HEK293 (cell line): Measurements from ENCODE around the gene SMCO4.

Source experiments
- CTCF ChIA-PET: fragments of 350-600 bp; formaldehyde crosslinking; extraction: SDS; loops from one replicate; lab custom pipeline; 2021; ENCODE audit warnings: antibody characterized with exemption; lab: Yijun Ruan, JAX
- POLR2A ChIA-PET: fragments of 300-600 bp; formaldehyde crosslinking; extraction: SDS; loops from one replicate; lab custom pipeline; 2020; ENCODE audit warnings: antibody characterized with exemption, inconsistent platforms; lab: Yijun Ruan, JAX
- H3K27ac ChIP-seq: fragments of 200-500 bp; sonication (Bioruptor generic); 2 replicates; pipeline ENCODE4 v1.5.1; 2014; ENCODE audit warnings: low read depth, low read length, control low read depth, inconsistent platforms; ENCODE audit errors: extremely low read depth
- H3K36me3 ChIP-seq, 2 experiments: fragments of 200-500 bp in 1 of 2; sonication (Bioruptor generic) in 1 of 2; 1 replicate in 1 of 2; 2 replicates in 1 of 2; pipeline ENCODE4 v1.5.1; 2014 to 2017; ENCODE audit warnings: inconsistent platforms in 2 of 2, low read length in 2 of 2; ENCODE audit not compliant: control insufficient read depth in 2 of 2, insufficient read depth in 1 of 2
- H3K4me1 ChIP-seq: fragments of 200-500 bp; sonication (Bioruptor generic); 2 replicates; pipeline ENCODE4 v1.5.1; 2014; ENCODE audit warnings: mild to moderate bottlenecking, low read length, inconsistent platforms; ENCODE audit not compliant: control insufficient read depth, insufficient read depth
- H3K4me3 ChIP-seq: 2 replicates; pipeline ENCODE4 v1.5.1; 2011; ENCODE audit warnings: low read depth, mild to moderate bottlenecking, control low read depth, low read length, moderate library complexity
- H3K9me3 ChIP-seq: fragments of 200-500 bp; sonication (Bioruptor generic); 2 replicates; pipeline ENCODE4 v1.5.1; 2014; ENCODE audit warnings: low read depth, low read length, inconsistent platforms; ENCODE audit not compliant: control insufficient read depth, insufficient read depth
- FEZF1 ChIP-seq: fragments of 450-650 bp; formaldehyde crosslinking; IDR thresholded peaks from 2 replicates; pipeline ENCODE4 v1.5.1; 2016; ENCODE audit warnings: missing biosample characterization, missing genetic modification characterization
- GLI4 ChIP-seq: fragments of 450-650 bp; formaldehyde crosslinking; IDR thresholded peaks from 2 replicates; pipeline ENCODE4 v1.5.1; 2016; ENCODE audit warnings: missing biosample characterization, missing genetic modification characterization
- IKZF3 ChIP-seq: fragments of 450-650 bp; IDR thresholded peaks from 2 replicates; pipeline ENCODE4 v1.5.0; 2018; ENCODE audit warnings: missing biosample characterization, mild to moderate bottlenecking, missing genetic modification characterization, moderate library complexity
- OSR2 ChIP-seq: fragments of 450-650 bp; formaldehyde crosslinking; IDR thresholded peaks from 2 replicates; pipeline ENCODE4 v1.5.1; 2016; ENCODE audit warnings: missing biosample characterization, missing genetic modification characterization
- SCRT1 ChIP-seq: fragments of 450-650 bp; formaldehyde crosslinking; IDR thresholded peaks from 2 replicates; pipeline ENCODE4 v1.5.1; 2016; ENCODE audit warnings: missing biosample characterization, missing genetic modification characterization, borderline replicate concordance
- TRIM28 ChIP-seq: IDR thresholded peaks from 2 replicates; pipeline ENCODE4 v1.6.1; 2011; ENCODE audit warnings: low read length, control low read depth, borderline replicate concordance
- YY1 ChIP-seq: fragments of 450-650 bp; formaldehyde crosslinking; IDR thresholded peaks from 2 replicates; pipeline ENCODE4 v1.5.1; 2018; ENCODE audit warnings: missing biosample characterization, missing genetic modification characterization
- ZNF157 ChIP-seq: fragments of 450-650 bp; formaldehyde crosslinking; IDR thresholded peaks from 2 replicates; pipeline ENCODE4 v1.5.1; 2016; ENCODE audit warnings: missing biosample characterization, missing genetic modification characterization
- ZNF174 ChIP-seq: fragments of 450-650 bp; formaldehyde crosslinking; IDR thresholded peaks from 2 replicates; pipeline ENCODE4 v1.5.0; 2017; ENCODE audit warnings: missing biosample characterization, mild to moderate bottlenecking, missing genetic modification characterization
- ZNF26 ChIP-seq: fragments of 450-650 bp; formaldehyde crosslinking; IDR thresholded peaks from 2 replicates; pipeline ENCODE4 v1.5.1; 2016; ENCODE audit warnings: missing biosample characterization, missing genetic modification characterization
- ZNF280D ChIP-seq: fragments of 450-650 bp; formaldehyde crosslinking; IDR thresholded peaks from 2 replicates; pipeline ENCODE4 v1.5.1; 2016; ENCODE audit warnings: missing biosample characterization, missing genetic modification characterization
- ZNF366 ChIP-seq: fragments of 450-650 bp; formaldehyde crosslinking; conservative IDR thresholded peaks from 2 replicates; pipeline ENCODE4 v1.5.1; 2016; ENCODE audit warnings: missing biosample characterization, missing genetic modification characterization
- ZNF529 ChIP-seq: fragments of 450-650 bp; formaldehyde crosslinking; IDR thresholded peaks from 2 replicates; pipeline ENCODE4 v1.5.1; 2017; ENCODE audit warnings: missing genetic modification characterization, missing biosample characterization; ENCODE audit not compliant: insufficient replicate concordance
- ZNF555 ChIP-seq: fragments of 450-650 bp; formaldehyde crosslinking; conservative IDR thresholded peaks from 2 replicates; pipeline ENCODE4 v1.5.1; 2017; ENCODE audit warnings: missing biosample characterization, mild to moderate bottlenecking, missing genetic modification characterization, inconsistent platforms
- ZNF701 ChIP-seq: fragments of 450-650 bp; formaldehyde crosslinking; IDR thresholded peaks from 2 replicates; pipeline ENCODE4 v1.5.1; 2016; ENCODE audit warnings: missing biosample characterization, missing genetic modification characterization
- ZNF768 ChIP-seq: fragments of 450-650 bp; formaldehyde crosslinking; IDR thresholded peaks from 2 replicates; pipeline ENCODE4 v1.5.1; 2018; ENCODE audit warnings: missing biosample characterization, mild to moderate bottlenecking, missing genetic modification characterization
- TF ChIP-seq, protein P1 (sequence below): fragments of 450-650 bp; formaldehyde crosslinking; IDR thresholded peaks from 2 replicates; pipeline ENCODE4 v1.5.1; 2017; ENCODE audit warnings: missing biosample characterization, missing genetic modification characterization
- TF ChIP-seq, protein P2 (sequence below): fragments of 450-650 bp; formaldehyde crosslinking; IDR thresholded peaks from 2 replicates; pipeline ENCODE4 v1.5.1; 2016; ENCODE audit warnings: missing biosample characterization, missing genetic modification characterization

The SMCO4 gene

GRCh38 chr11:93564895-93565294, 21.7 kb upstream of the SMCO4 start:
- Histone ChIP-seq H3K27ac (no peak overlapping the region), H3K36me3 (no peaks in the 10 kb centered on the region), H3K4me1 (no peaks in the 10 kb centered on the region), H3K9me3 (no peaks in the 10 kb centered on the region), H3K4me3 (no peak overlapping the region)
- TF ChIP-seq, protein P1, sequence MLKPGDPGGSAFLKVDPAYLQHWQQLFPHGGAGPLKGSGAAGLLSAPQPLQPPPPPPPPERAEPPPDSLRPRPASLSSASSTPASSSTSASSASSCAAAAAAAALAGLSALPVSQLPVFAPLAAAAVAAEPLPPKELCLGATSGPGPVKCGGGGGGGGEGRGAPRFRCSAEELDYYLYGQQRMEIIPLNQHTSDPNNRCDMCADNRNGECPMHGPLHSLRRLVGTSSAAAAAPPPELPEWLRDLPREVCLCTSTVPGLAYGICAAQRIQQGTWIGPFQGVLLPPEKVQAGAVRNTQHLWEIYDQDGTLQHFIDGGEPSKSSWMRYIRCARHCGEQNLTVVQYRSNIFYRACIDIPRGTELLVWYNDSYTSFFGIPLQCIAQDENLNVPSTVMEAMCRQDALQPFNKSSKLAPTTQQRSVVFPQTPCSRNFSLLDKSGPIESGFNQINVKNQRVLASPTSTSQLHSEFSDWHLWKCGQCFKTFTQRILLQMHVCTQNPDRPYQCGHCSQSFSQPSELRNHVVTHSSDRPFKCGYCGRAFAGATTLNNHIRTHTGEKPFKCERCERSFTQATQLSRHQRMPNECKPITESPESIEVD (tag by site-specific recombination): peak; percentile 14; the same call in 1 of the 2 replicates
- TF ChIP-seq FEZF1 (tag by site-specific recombination): peak; percentile 86
- TF ChIP-seq ZNF768 (tag by site-specific recombination): no peak
- ChIA-PET CTCF (no interaction called here), POLR2A (interaction anchor here (0.6 kb wide), 1 partner anchor 303 kb away, joined by 3 read pairs; no protein-coding TSS in a partner anchor)

- TF ChIP-seq, protein P2, sequence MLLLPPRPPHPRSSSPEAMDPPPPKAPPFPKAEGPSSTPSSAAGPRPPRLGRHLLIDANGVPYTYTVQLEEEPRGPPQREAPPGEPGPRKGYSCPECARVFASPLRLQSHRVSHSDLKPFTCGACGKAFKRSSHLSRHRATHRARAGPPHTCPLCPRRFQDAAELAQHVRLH (tag by site-specific recombination): no peak
- peak; percentile 57 for TF ChIP-seq ZNF366 (tag by site-specific recombination)
- Histone ChIP-seq H3K36me3 (no peaks in the 10 kb centered on the region), H3K4me3 (no peak overlapping the region), H3K4me1 (no peaks in the 10 kb centered on the region), H3K9me3 (no peaks in the 10 kb centered on the region), H3K27ac (no peak overlapping the region)
- ChIA-PET CTCF (no interaction called here), POLR2A (no interaction called here)
Measured at GRCh38 chr11:93563857-93564256, 20.7 kb upstream of the SMCO4 start.

- POLR2A ChIA-PET: interaction anchor here (0.6 kb wide), 1 partner anchor 50 kb away, joined by 4 read pairs; no protein-coding TSS in a partner anchor
- CTCF ChIA-PET: interaction anchor here (0.7 kb wide), 1 partner anchor 62 kb away, joined by 5 read pairs; no protein-coding TSS in a partner anchor
Measured at GRCh38 chr11:93560199-93560932, 17.2 kb upstream of the SMCO4 start.

More at GRCh38 chr11:93560199-93560932, 17.2 kb upstream of the SMCO4 start:
- Histone ChIP-seq H3K36me3 (no peaks in the 10 kb centered on the region), H3K4me1 (no peaks in the 10 kb centered on the region), H3K9me3 (no peaks in the 10 kb centered on the region)
- no peak for TF ChIP-seq ZNF701 (tag by site-specific recombination)
- no peak for TF ChIP-seq ZNF157 (tag by site-specific recombination)
- no peak for TF ChIP-seq TRIM28
- no peak for TF ChIP-seq ZNF26
- TF ChIP-seq ZNF174 (tag by site-specific recombination): no peak
- TF ChIP-seq, protein P2 (tag by site-specific recombination): no peak
- TF ChIP-seq ZNF280D: no peak
- no peak for TF ChIP-seq ZNF555
- TF ChIP-seq YY1: no peak
- TF ChIP-seq ZNF529 (tag by site-specific recombination): no peak
- no peak for TF ChIP-seq OSR2 (tag by site-specific recombination)
- no peak for TF ChIP-seq GLI4
- no peak for TF ChIP-seq SCRT1
- TF ChIP-seq IKZF3 (tag by site-specific recombination): no peak
- TF ChIP-seq, all 188 proteins: peak for 0
- Histone ChIP-seq H3K27ac (no peak overlapping the region), H3K4me3 (no peak overlapping the region)
